NB4 (cell line): ENCODE results near the gene PTGES3.

Source experiments
- MYC ChIP-seq: IDR thresholded peaks from 2 replicates; pipeline ENCODE4 v1.6.1; 2011; ENCODE audit warnings: low read depth, low read length
- POLR2A ChIP-seq: IDR thresholded peaks from 2 replicates; pipeline ENCODE4 v1.6.1; 2011; ENCODE audit warnings: mild to moderate bottlenecking; ENCODE audit not compliant: insufficient read length; ENCODE audit errors: extremely low read depth
- TF ChIP-seq, protein P1 (sequence below): IDR thresholded peaks from one replicate; pipeline ENCODE4 v1.5.1; 2012; ENCODE audit warnings: low read depth, low read length

DNA sequence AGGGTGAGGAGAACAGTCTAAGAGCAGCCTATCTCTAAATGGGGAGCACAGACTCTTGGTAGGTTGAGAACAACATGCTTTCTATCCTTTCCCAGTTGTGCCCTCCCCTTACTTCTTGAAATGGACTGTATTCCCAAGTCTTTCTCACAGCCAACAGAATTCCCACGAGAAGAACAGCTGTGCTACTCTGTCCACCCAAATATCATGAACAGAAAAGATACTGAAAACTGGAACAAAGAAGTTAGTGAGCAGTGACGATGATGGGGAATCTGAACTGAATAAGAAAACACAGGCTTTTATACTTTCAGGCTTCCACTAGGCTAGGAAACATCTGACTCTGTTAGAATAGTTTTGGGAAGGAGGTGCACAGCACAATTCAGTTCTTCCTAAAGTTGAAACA is 33.6 kb upstream of the PTGES3 start:
- TF ChIP-seq, protein P1, sequence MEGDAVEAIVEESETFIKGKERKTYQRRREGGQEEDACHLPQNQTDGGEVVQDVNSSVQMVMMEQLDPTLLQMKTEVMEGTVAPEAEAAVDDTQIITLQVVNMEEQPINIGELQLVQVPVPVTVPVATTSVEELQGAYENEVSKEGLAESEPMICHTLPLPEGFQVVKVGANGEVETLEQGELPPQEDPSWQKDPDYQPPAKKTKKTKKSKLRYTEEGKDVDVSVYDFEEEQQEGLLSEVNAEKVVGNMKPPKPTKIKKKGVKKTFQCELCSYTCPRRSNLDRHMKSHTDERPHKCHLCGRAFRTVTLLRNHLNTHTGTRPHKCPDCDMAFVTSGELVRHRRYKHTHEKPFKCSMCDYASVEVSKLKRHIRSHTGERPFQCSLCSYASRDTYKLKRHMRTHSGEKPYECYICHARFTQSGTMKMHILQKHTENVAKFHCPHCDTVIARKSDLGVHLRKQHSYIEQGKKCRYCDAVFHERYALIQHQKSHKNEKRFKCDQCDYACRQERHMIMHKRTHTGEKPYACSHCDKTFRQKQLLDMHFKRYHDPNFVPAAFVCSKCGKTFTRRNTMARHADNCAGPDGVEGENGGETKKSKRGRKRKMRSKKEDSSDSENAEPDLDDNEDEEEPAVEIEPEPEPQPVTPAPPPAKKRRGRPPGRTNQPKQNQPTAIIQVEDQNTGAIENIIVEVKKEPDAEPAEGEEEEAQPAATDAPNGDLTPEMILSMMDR = no peak
- TF ChIP-seq POLR2A (no peak), MYC (no peak)
